ENCODE data around the gene ADAMTS2. TPM values are rescaled to one million over a fixed set of nuclear protein-coding genes. Genes with fewer than 3 reads are reported as not detected.

ADAMTS2 gene
- total RNA-seq, 2 experiments from 2014 or later: not detected

DNA sequence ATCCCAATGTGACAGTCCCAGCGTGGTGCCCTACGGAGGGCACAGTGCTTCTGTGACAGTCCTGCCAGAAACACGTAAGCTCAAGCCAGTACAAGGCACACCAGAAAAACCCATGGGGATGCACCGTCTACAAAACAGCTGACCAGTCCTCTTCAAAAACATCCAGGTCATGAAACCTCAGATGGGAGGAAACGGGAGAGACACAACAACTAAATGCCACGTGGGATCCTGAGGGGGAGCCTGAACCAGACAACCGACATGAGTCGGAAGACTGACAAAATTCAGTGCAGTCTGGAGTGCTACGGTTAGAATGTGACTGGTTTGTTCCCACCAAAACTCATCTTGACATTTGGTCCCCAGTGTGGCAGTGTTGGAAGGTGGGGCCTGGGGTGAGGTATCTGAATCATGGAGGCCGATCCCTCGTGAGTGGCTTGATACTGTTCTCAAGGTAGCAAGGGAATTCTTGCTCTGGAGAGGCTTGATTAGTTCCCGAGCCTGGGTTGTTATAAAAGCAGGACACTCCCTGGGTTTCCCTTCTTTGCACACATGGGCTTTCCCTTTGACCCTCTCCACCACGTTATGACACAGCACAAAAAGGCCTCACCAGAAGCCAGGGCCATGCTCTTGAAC, 55.4 kb downstream of the ADAMTS2 start:
- intact Hi-C loops (cut with DNase I, micrococcal nuclease): no loop called here
- no peaks in the 10 kb centered on the region for H3K27me3 ChIP-seq (ENCODE audit: control insufficient read depth in 1 of 2, insufficient read depth in 2 of 2, low read length in 2 of 2)
- H3K4me1 ChIP-seq (ENCODE audit: insufficient read depth, low read length): no peaks in the 10 kb centered on the region

GRCh38 chr5:179288809-179289185, 56.5 kb downstream of the ADAMTS2 start:
- DNase-seq: no peak
- Histone ChIP-seq H3K9me3 (ENCODE audit: control insufficient read depth in 1 of 2, insufficient read depth in 1 of 2, low read length in 2 of 2) (no peaks in the 10 kb centered on the region), H3K4me1 (ENCODE audit: insufficient read depth, low read length) (no peaks in the 10 kb centered on the region), H3K4me3 (ENCODE audit: low read length) (no peak overlapping the region), H3K27ac (ENCODE audit: low read depth in 1 of 2, low read length in 2 of 2) (no peak overlapping the region), H3K36me3 (ENCODE audit: insufficient read depth, low read length) (no peaks in the 10 kb centered on the region), H3K27me3 (ENCODE audit: control insufficient read depth in 1 of 2, insufficient read depth in 2 of 2, low read length in 2 of 2) (no peaks in the 10 kb centered on the region)
- Mint-ChIP-seq H3K4me3 (no peak overlapping the region), H3K27ac (no peak overlapping the region), H3K27me3 (no peaks in the 10 kb centered on the region), H3K4me1 (ENCODE audit: low read depth) (no peaks in the 10 kb centered on the region), H3K9me3 (no peaks in the 10 kb centered on the region), H3K36me3 (ENCODE audit: low read depth) (no peaks in the 10 kb centered on the region)
- TF ChIP-seq, protein P1, sequence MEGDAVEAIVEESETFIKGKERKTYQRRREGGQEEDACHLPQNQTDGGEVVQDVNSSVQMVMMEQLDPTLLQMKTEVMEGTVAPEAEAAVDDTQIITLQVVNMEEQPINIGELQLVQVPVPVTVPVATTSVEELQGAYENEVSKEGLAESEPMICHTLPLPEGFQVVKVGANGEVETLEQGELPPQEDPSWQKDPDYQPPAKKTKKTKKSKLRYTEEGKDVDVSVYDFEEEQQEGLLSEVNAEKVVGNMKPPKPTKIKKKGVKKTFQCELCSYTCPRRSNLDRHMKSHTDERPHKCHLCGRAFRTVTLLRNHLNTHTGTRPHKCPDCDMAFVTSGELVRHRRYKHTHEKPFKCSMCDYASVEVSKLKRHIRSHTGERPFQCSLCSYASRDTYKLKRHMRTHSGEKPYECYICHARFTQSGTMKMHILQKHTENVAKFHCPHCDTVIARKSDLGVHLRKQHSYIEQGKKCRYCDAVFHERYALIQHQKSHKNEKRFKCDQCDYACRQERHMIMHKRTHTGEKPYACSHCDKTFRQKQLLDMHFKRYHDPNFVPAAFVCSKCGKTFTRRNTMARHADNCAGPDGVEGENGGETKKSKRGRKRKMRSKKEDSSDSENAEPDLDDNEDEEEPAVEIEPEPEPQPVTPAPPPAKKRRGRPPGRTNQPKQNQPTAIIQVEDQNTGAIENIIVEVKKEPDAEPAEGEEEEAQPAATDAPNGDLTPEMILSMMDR (IDR thresholded peaks at IDR 0.05): no peak
- no peak for ATAC-seq (ENCODE audit: poor library complexity)
- intact Hi-C loops (cut with DNase I, micrococcal nuclease): no loop called here
- CTCF ChIA-PET: no interaction called here
- POLR2A ChIA-PET: no interaction called here

More for the DNA sequence above, 55.4 kb downstream of the ADAMTS2 start:
- Mint-ChIP-seq H3K9me3 (no peaks in the 10 kb centered on the region), H3K27me3 (no peaks in the 10 kb centered on the region), H3K4me3 (no peak overlapping the region), H3K36me3 (ENCODE audit: low read depth) (no peaks in the 10 kb centered on the region), H3K27ac (no peak overlapping the region), H3K4me1 (ENCODE audit: low read depth) (no peaks in the 10 kb centered on the region)
- TF ChIP-seq, protein P1 (IDR thresholded peaks at IDR 0.05): no peak
- no peaks in the 10 kb centered on the region for H3K9me3 ChIP-seq (ENCODE audit: control insufficient read depth in 1 of 2, insufficient read depth in 1 of 2, low read length in 2 of 2)
- CTCF ChIA-PET: no interaction called here
- no peaks in the 10 kb centered on the region for H3K36me3 ChIP-seq (ENCODE audit: insufficient read depth, low read length)
- POLR2A ChIA-PET: no interaction called here
- H3K27ac ChIP-seq (ENCODE audit: low read depth in 1 of 2, low read length in 2 of 2): no peak overlapping the region
- no peak overlapping the region for H3K4me3 ChIP-seq (ENCODE audit: low read length)
- ATAC-seq (ENCODE audit: poor library complexity) (no peak), DNase-seq (no peak)

DNA sequence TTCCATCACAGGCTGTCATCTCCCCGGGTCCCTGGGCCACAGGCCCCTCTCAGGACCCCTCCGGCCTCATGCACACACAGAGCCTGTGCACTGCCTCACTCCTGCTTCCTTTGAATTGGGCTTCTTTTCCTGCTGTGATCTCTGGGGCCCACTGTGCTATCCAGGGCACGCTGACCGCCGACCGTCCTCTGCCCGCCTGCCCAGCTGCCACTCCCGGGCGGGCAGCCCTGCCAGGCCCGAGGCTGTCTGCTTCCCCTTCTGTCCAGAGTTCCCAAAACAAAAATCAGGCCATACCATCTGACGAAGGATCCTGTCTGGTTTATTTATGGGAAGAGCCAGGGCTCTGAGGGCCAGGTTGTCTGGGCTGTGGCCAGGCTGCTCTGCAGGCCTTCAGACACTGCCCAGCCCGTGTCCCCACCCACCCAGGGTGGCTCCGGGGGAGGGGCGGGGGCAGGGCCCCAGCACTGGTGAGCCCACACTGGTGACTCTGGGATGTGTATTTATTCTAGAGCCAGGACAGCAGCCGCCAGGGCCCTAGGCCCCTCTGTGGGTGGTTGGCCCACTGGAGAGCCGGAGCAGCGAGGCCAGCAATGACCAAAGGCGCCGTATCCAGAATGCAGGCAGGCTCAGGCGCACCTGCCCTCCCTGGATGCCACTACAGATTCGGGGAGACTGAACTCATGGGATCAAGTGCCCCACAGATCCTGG, 57.0 kb downstream of the ADAMTS2 start:
- Histone ChIP-seq H3K4me1 (ENCODE audit: insufficient read depth, low read length) (no peaks in the 10 kb centered on the region), H3K27me3 (ENCODE audit: control insufficient read depth in 1 of 2, insufficient read depth in 2 of 2, low read length in 2 of 2) (no peaks in the 10 kb centered on the region), H3K27ac (ENCODE audit: low read depth in 1 of 2, low read length in 2 of 2) (no peak overlapping the region), H3K36me3 (ENCODE audit: insufficient read depth, low read length) (no peaks in the 10 kb centered on the region), H3K9me3 (ENCODE audit: control insufficient read depth in 1 of 2, insufficient read depth in 1 of 2, low read length in 2 of 2) (no peaks in the 10 kb centered on the region), H3K4me3 (ENCODE audit: low read length) (no peak overlapping the region)
- ChIA-PET POLR2A (no interaction called here), CTCF (no interaction called here)
- no peak overlapping the region for H3K4me3 Mint-ChIP-seq
- DNase-seq (no peak), ATAC-seq (ENCODE audit: poor library complexity) (no peak)
- no peaks in the 10 kb centered on the region for H3K27me3 Mint-ChIP-seq
- H3K36me3 Mint-ChIP-seq (ENCODE audit: low read depth): no peaks in the 10 kb centered on the region
- TF ChIP-seq, protein P1 (IDR thresholded peaks at IDR 0.05): no peak
- no peaks in the 10 kb centered on the region for H3K9me3 Mint-ChIP-seq
- no peaks in the 10 kb centered on the region for H3K4me1 Mint-ChIP-seq (ENCODE audit: low read depth)
- intact Hi-C loops (cut with DNase I, micrococcal nuclease): no loop called here
- H3K27ac Mint-ChIP-seq: no peak overlapping the region
